SU-DHL-6 (cell line): ENCODE data around the gene GFOD1.

Experiments used
- EZH2phosphoT487 ChIP-seq: fragments of 200-600 bp; sonication (generic), shearing (Covaris generic); conservative IDR thresholded peaks from 2 replicates; pipeline ENCODE4 v1.6.1; 2018; ENCODE audit warnings: mild to moderate bottlenecking, antibody characterized with exemption, low read length, moderate library complexity, mixed read lengths
- TF ChIP-seq, protein P1 (sequence below): fragments of 200-600 bp; sonication (generic); IDR thresholded peaks from one replicate; pipeline ENCODE4 v1.5.1; 2017; ENCODE audit warnings: antibody characterized with exemption, mild to moderate bottlenecking, low read length, moderate library complexity; ENCODE audit not compliant: insufficient read depth, poor library complexity, severe bottlenecking

GRCh38 chr6:13486679-13487121 is 700 bp downstream of the GFOD1 start:
- TF ChIP-seq, protein P1, sequence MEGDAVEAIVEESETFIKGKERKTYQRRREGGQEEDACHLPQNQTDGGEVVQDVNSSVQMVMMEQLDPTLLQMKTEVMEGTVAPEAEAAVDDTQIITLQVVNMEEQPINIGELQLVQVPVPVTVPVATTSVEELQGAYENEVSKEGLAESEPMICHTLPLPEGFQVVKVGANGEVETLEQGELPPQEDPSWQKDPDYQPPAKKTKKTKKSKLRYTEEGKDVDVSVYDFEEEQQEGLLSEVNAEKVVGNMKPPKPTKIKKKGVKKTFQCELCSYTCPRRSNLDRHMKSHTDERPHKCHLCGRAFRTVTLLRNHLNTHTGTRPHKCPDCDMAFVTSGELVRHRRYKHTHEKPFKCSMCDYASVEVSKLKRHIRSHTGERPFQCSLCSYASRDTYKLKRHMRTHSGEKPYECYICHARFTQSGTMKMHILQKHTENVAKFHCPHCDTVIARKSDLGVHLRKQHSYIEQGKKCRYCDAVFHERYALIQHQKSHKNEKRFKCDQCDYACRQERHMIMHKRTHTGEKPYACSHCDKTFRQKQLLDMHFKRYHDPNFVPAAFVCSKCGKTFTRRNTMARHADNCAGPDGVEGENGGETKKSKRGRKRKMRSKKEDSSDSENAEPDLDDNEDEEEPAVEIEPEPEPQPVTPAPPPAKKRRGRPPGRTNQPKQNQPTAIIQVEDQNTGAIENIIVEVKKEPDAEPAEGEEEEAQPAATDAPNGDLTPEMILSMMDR = no peak
- TF ChIP-seq EZH2phosphoT487 = no peak
